A673 (cell line): ENCODE measurements around the gene ALDH1L1. TPM values are rescaled to one million over a fixed set of nuclear protein-coding genes. Genes with fewer than 3 reads are reported as not detected.

ENCODE experiments used
- BruUV-seq: library from RNA; stranded (reverse); fragments of 400-500 nt; replicated peaks from 2 replicates; lab custom pipeline; 2021; lab: Mats Ljungman, UMichigan
- CTCF ChIA-PET: fragments of 300-600 bp; sonication (Branson Sonifier 250); formaldehyde crosslinking; loops from one replicate; lab custom pipeline; 2022; ENCODE audit warnings: antibody characterized with exemption; lab: Charles Lee
- POLR2A ChIA-PET: fragments of 300-600 bp; sonication (Branson Sonifier 250); formaldehyde crosslinking; loops from one replicate; lab custom pipeline; 2022; ENCODE audit warnings: antibody characterized with exemption; ENCODE audit not compliant: low non-redundant PET; lab: Charles Lee
- DNase-seq: peaks from one replicate; pipeline ENCODE4 v3.0.0-alpha.2; 2015; ENCODE audit warnings: low spot score
- H3K27ac ChIP-seq: fragments of 200-600 bp; sonication (generic); 2 replicates; pipeline ENCODE4 v1.5.1; 2016; ENCODE audit warnings: mixed run types, low read depth, mild to moderate bottlenecking, mixed read lengths, antibody characterized with exemption, low read length; ENCODE audit not compliant: poor library complexity, severe bottlenecking
- H3K27me3 ChIP-seq: fragments of 200-600 bp; sonication (generic); replicated peaks from 2 replicates; pipeline ENCODE4 v1.6.1; 2017; ENCODE audit warnings: mixed run types, low read depth, mild to moderate bottlenecking, mixed read lengths, antibody characterized with exemption, low read length; ENCODE audit not compliant: insufficient read depth, poor library complexity
- H3K36me3 ChIP-seq: fragments of 200-600 bp; sonication (generic); 2 replicates; pipeline ENCODE4 v1.6.1; 2016; ENCODE audit warnings: mixed run types, mild to moderate bottlenecking, mixed read lengths, antibody characterized with exemption, low read length; ENCODE audit not compliant: insufficient read depth, poor library complexity, severe bottlenecking
- H3K4me1 ChIP-seq: fragments of 200-600 bp; sonication (generic); 2 replicates; pipeline ENCODE4 v1.6.1; 2017; ENCODE audit warnings: mixed run types, mild to moderate bottlenecking, mixed read lengths, antibody characterized with exemption, low read length; ENCODE audit not compliant: insufficient read depth, poor library complexity, severe bottlenecking
- H3K4me3 ChIP-seq: fragments of 200-600 bp; sonication (generic); 2 replicates; pipeline ENCODE4 v1.5.1; 2016; ENCODE audit warnings: low read depth, mixed run types, mild to moderate bottlenecking, mixed read lengths, low read length; ENCODE audit not compliant: poor library complexity, severe bottlenecking
- H3K9me3 ChIP-seq: fragments of 200-600 bp; sonication (generic); 2 replicates; pipeline ENCODE4 v1.6.1; 2016; ENCODE audit warnings: mixed run types, low read depth, mild to moderate bottlenecking, mixed read lengths, antibody characterized with exemption, low read length; ENCODE audit not compliant: poor library complexity, severe bottlenecking
- EZH2 ChIP-seq: fragments of 200-600 bp; sonication (generic); IDR thresholded peaks from 2 replicates; pipeline ENCODE4 v1.6.1; 2017; ENCODE audit warnings: borderline replicate concordance, low read depth, mild to moderate bottlenecking, mixed read lengths, antibody characterized with exemption, low read length; ENCODE audit not compliant: poor library complexity, severe bottlenecking
- intact Hi-C: fragments of 100-400 bp; cut with micrococcal nuclease; formaldehyde crosslinking; loops from one replicate; pipeline ENCODE4 v1.10.0; 2022; ENCODE audit not compliant: unreplicated experiment
- total RNA-seq: library from RNA; stranded (reverse); gene quantifications from 2 replicates; pipeline ENCODE4 v1.2.3, GENCODE V29; 2021
- TF ChIP-seq, protein P1 (sequence below): fragments of 300-800, 200-600 bp; sonication (generic); conservative IDR thresholded peaks from 2 replicates; pipeline ENCODE4 v1.5.1; 2017; ENCODE audit warnings: low read depth, mild to moderate bottlenecking, antibody characterized with exemption, low read length, moderate library complexity, mixed read lengths

Gene ALDH1L1
- total RNA-seq, 1 experiment from 2014 or later = 16.9 TPM

DNA sequence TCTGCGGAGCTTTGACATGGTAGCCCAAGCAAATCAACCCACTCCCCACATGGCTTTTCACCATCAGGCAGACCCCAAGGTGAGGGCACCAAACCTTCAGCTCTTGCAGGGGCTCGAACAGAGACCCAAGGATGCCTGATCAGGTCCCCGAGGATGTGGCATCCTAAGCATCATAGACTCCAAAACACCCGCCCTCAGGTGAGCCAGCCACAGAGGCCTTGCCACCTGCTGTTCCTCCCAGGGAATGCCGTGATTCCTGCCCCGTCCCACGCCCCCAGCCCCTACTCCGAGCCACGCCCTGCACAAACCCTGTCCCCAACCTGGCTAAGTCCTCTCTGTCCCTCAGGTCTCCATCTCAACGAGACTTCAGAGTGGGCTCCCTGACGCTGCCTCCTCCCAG, 61.8 kb downstream of the ALDH1L1 start:
- BruUV-seq = no TSS peak
- DNase-seq = no peak
- ChIA-PET POLR2A (no interaction called here), CTCF (no interaction called here)
- intact Hi-C loops = no loop called here
- TF ChIP-seq, protein P1, sequence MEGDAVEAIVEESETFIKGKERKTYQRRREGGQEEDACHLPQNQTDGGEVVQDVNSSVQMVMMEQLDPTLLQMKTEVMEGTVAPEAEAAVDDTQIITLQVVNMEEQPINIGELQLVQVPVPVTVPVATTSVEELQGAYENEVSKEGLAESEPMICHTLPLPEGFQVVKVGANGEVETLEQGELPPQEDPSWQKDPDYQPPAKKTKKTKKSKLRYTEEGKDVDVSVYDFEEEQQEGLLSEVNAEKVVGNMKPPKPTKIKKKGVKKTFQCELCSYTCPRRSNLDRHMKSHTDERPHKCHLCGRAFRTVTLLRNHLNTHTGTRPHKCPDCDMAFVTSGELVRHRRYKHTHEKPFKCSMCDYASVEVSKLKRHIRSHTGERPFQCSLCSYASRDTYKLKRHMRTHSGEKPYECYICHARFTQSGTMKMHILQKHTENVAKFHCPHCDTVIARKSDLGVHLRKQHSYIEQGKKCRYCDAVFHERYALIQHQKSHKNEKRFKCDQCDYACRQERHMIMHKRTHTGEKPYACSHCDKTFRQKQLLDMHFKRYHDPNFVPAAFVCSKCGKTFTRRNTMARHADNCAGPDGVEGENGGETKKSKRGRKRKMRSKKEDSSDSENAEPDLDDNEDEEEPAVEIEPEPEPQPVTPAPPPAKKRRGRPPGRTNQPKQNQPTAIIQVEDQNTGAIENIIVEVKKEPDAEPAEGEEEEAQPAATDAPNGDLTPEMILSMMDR = no peak
- no peaks in the 10 kb centered on the region for H3K4me1 ChIP-seq
- no peak overlapping the region for H3K27ac ChIP-seq
- H3K4me3 ChIP-seq = no peak overlapping the region
- H3K36me3 ChIP-seq = no peaks in the 10 kb centered on the region
- no peaks in the 10 kb centered on the region for H3K9me3 ChIP-seq
- no peaks in the 10 kb centered on the region for H3K27me3 ChIP-seq

DNA sequence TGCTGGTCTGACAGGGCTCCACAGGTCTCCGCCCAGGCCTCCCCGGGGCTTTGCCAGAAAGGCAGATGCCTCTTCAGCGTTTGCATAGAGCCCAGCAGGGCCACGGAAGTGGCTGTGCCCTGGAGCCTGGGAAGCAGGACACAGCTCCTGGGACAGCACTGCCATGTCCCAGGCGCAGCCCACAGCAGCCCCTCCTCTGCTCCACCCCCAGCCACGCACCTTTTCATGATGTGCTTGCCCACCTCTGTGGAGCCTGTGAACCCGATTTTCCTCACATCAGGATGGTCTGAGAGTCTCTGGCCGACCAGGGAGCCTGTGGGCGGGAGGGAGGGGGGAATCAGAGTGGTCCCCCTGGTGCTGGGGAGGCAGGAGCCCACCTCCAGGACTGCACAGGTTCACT, 62.6 kb downstream of the ALDH1L1 start:
- POLR2A ChIA-PET = no interaction called here
- H3K27me3 ChIP-seq = no peaks in the 10 kb centered on the region
- no TSS peak for BruUV-seq
- intact Hi-C loops = no loop called here
- H3K36me3 ChIP-seq = no peaks in the 10 kb centered on the region
- no peak overlapping the region for H3K4me3 ChIP-seq
- CTCF ChIA-PET = no interaction called here
- H3K9me3 ChIP-seq = no peaks in the 10 kb centered on the region
- H3K27ac ChIP-seq = no peak overlapping the region
- TF ChIP-seq EZH2 = no peak
- TF ChIP-seq, protein P1 = no peak
- H3K4me1 ChIP-seq = no peaks in the 10 kb centered on the region
- no peak for DNase-seq

DNA sequence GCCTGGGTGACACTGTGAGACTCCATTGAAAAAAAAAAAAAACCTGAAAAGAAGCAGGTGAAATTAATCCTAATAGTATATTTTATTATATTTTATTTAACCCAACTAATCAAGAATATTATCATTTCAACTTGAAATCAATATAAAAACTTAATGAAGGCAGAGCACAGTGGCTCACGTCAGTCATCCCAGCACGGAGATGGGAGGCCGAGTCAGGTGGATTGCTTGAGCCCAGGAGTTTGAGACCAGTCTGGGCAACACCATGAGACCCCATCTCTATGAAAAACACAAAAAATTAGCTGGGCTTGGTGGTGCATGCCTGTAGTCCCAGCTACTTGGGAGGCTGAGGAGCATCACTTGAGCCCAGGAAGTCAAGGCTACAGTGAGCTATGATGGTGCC, 63.2 kb downstream of the ALDH1L1 start:
- no peak for TF ChIP-seq EZH2
- TF ChIP-seq, protein P1 = no peak
- no TSS peak for BruUV-seq
- intact Hi-C loops = no loop called here

More for the DNA sequence above, 63.2 kb downstream of the ALDH1L1 start:
- Histone ChIP-seq H3K36me3 (no peaks in the 10 kb centered on the region), H3K27ac (no peak overlapping the region), H3K9me3 (no peaks in the 10 kb centered on the region), H3K4me3 (no peak overlapping the region), H3K4me1 (no peaks in the 10 kb centered on the region), H3K27me3 (no peaks in the 10 kb centered on the region)
- DNase-seq = no peak
- CTCF ChIA-PET = no interaction called here
- POLR2A ChIA-PET = no interaction called here
